Astrocyte of the cerebellum (primary cell): ENCODE data around the gene DYRK1A.

Experiments used
- DNase-seq: peaks from one replicate; pipeline ENCODE4 v3.0.0-alpha.2; 2011; ENCODE audit warnings: low read depth
- H3K4me3 ChIP-seq: 2 replicates; pipeline ENCODE4 v1.5.1; 2011; ENCODE audit warnings: mild to moderate bottlenecking, low read depth, low read length, moderate library complexity
- CTCF ChIP-seq: IDR thresholded peaks from 2 replicates; pipeline ENCODE4 v1.5.1; 2012; ENCODE audit warnings: low read length, low read depth, moderate library complexity, mild to moderate bottlenecking; ENCODE audit errors: missing control alignments
- in situ Hi-C: cut with HindIII; loops from 2 replicates; pipeline ENCODE4 v1.10.0; 2017; ENCODE audit warnings: low sequenced_read_pairs

The DYRK1A gene

DNA sequence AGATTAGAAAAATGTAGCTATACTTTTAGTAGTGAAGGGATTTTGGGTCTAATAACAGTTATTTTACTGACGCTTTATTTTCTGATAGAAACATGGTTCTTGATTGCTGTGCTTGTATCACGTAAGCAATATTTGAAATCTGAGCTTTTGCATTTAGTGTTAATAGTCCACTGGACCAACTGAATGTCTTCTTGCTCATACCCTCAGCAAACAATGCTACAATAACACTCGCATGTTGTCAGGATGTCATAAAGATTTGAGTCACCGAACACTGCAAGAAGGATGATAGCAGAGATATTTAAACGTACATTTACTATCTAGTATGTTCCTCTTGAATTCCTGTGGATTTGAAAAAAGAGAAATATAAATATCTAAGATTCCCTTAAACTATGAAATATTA is 7.5 kb downstream of the DYRK1A start:
- TF ChIP-seq CTCF, result no peak
- in situ Hi-C loops, result no loop called here
- H3K4me3 ChIP-seq, result no peak overlapping the region
- no peak for DNase-seq

- no peak overlapping the region for H3K4me3 ChIP-seq
- in situ Hi-C loops, result loop anchor here (5.0 kb wide), 1 partner anchor 201 kb away; no protein-coding TSS in a partner anchor
- TF ChIP-seq CTCF, result no peak
- DNase-seq, result no peak
Observed at GRCh38 chr21:37375866-37376574, 9.4 kb downstream of the DYRK1A start.

DNA sequence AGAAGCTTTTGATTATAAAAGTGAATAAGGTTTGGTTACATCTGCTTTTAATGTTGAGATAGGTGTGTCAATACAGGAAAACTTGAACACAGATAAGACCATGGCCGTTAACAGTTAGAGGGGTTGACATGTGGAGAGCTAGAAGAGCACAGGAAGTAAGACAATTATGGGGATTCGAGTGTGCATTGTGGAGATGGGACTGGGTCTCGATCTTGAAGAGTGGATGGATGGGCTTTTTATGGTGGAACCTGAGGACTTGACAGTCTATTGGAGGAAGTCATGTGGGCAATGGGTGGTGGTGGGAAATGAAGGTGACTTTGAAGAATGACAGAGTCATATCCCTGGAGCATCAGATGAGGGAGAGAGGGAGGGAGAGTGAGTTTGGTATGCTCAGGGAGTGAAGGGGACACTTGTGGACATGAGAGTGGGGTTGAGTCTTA is 12.1 kb downstream of the DYRK1A start:
- DNase-seq, result no peak
- H3K4me3 ChIP-seq, result no peak overlapping the region
- no peak for TF ChIP-seq CTCF
- in situ Hi-C loops, result loop anchor here (5.0 kb wide), 1 partner anchor 199 kb away; no protein-coding TSS in a partner anchor

DNA sequence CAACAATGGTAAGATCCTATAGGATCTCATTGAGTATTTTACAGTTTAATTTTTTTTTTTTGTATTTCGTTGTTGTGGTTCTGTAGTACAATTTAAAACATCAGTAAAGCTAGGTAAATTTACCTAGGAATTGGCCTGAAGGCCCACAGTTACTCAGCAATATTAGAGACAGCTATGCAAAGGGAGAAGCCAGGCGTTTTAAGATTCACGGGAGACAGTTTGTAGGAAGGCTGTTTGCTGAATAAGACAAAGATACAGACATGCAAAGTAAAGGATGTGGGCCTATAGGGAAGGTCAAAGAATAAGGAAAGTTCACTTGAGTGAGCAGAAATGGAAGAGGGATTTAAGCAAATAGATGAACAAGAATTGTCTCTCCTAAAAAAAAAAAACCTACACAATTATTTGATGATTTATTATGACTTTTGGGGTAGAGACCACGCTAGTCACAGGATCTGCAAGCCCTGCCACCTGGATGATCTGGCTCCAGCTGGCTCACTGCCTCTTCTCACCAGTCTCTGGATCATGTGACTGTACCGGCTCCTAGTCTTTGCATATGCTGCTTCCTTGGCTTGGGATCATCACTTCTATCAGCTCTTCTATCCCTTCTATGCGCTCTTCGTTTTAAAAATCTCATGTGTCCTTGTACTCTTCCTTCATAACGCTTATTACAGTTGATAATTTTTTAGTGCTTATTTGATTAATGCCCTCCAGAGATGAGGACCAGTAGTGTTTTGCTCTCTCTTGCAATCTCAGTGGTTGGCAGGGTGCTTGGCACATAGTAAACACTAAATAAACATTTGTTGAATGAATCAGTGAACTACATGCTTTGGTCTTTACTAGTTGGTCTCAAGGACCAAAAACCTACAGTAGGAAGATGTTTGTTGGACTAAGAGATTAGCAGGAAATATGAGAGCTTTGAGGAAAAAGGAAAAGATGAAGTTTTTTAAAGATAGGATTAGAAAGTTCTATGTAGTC is 14.1 kb downstream of the DYRK1A start:
- in situ Hi-C loops, result no loop called here
- no peak for DNase-seq
- TF ChIP-seq CTCF, result no peak
- H3K4me3 ChIP-seq, result no peak overlapping the region

DNA sequence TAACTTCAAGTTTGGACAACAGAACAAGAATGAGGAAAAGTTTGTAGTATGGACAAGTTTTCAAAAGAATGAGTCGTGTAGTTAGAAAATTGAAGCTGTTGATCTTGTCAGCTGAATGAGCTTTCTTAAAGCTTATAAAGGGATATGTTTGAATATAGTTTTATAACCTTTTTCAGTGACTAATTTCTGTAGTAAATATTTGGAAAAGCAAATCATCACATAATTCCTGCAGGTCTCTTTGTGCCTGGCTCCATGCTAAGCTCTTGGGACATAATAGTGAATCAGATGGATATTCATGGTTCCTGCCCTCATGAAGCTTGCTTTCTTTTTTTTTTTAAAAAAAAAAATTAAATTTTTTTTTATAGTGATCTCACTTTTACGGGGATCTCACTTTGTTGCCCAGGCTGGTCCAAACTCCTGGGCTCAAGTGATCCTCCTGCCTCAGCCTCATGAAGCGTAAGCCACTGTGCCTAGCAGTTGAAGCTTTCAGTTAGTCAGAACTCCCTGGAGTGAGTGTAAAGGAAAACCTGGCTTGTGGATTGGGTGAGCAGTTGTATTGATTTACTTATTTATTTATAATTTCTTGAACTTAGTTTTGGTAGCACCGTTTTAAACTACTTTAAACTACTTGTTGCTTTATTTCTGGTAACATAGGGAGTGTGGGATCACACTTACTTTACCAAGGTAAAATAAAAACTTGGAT is 15.5 kb downstream of the DYRK1A start:
- in situ Hi-C loops, result no loop called here
- DNase-seq, result no peak
- no peak overlapping the region for H3K4me3 ChIP-seq
- TF ChIP-seq CTCF, result no peak

DNA sequence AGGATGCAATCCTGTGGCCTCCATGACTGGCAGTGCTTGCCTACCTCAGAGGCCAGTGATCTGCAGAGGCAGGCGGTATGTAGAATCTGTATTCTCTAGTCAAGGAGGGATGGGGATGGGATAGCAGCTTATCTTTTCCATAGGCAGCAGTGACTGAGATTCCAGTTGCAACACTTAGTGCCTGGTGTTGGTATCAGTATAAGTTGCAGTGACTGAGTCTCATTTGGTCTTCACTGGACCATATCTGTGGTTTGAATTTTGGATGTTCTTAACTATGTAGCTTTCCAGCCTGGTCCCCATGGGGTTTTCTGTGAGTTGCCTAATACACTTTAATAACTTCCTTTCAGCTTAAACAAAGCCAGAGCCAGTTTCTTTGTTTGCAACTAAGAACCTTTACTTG is 16.5 kb downstream of the DYRK1A start:
- no peak overlapping the region for H3K4me3 ChIP-seq
- in situ Hi-C loops, result no loop called here
- DNase-seq, result no peak
- no peak for TF ChIP-seq CTCF
